AG09319 (cell line): Measurements from ENCODE around the gene REM1.
A peak's percentile ranks its signal among the peaks of the same experiment; 100 is the strongest.

Experiments
- DNase-seq: peaks from one replicate; pipeline ENCODE4 v3.0.0-alpha.2; 2010; ENCODE audit warnings: low read depth; ENCODE audit errors: extremely low read depth
- TF ChIP-seq, protein P1 (sequence below): IDR thresholded peaks from 2 replicates; pipeline ENCODE4 v1.5.1; 2011; ENCODE audit warnings: low read depth, mild to moderate bottlenecking, inconsistent platforms, low read length, moderate library complexity

REM1 gene

DNA sequence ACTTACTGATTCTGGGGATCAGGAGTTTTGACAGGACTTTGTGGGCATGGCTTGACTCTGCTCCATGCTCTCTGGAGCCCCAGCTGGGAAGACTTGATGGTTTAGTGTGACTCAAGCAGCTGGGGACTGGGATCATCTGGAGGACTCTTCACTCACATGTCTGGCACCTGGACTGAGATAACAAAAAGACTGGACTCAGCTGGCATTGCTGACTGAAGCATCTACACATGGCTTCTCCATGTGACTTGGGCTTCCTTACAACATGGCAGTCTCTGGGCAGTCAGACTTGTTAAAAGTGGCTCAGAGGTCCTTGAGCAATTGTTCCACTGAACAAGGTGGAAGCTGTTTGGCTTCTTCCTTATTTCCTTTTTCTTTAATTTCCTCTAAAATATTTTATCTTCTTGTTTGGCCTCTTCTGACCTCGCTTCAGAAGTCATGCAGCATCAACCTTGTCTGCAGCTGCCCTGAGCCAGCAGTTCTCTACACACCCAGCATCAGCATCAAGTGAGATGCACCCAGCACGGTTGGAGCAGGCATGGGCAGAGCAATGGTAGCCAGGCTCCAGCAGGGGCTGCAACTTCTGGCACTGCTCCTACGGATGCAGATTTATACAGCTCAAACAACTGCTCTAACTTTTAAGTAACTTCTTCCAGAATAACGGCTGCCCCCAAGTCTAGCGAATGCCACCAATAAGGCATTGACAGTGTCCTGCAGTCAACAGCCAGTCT, 33.6 kb downstream of the REM1 start:
- DNase-seq, result no peak
- TF ChIP-seq, protein P1, sequence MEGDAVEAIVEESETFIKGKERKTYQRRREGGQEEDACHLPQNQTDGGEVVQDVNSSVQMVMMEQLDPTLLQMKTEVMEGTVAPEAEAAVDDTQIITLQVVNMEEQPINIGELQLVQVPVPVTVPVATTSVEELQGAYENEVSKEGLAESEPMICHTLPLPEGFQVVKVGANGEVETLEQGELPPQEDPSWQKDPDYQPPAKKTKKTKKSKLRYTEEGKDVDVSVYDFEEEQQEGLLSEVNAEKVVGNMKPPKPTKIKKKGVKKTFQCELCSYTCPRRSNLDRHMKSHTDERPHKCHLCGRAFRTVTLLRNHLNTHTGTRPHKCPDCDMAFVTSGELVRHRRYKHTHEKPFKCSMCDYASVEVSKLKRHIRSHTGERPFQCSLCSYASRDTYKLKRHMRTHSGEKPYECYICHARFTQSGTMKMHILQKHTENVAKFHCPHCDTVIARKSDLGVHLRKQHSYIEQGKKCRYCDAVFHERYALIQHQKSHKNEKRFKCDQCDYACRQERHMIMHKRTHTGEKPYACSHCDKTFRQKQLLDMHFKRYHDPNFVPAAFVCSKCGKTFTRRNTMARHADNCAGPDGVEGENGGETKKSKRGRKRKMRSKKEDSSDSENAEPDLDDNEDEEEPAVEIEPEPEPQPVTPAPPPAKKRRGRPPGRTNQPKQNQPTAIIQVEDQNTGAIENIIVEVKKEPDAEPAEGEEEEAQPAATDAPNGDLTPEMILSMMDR, result no peak

DNA sequence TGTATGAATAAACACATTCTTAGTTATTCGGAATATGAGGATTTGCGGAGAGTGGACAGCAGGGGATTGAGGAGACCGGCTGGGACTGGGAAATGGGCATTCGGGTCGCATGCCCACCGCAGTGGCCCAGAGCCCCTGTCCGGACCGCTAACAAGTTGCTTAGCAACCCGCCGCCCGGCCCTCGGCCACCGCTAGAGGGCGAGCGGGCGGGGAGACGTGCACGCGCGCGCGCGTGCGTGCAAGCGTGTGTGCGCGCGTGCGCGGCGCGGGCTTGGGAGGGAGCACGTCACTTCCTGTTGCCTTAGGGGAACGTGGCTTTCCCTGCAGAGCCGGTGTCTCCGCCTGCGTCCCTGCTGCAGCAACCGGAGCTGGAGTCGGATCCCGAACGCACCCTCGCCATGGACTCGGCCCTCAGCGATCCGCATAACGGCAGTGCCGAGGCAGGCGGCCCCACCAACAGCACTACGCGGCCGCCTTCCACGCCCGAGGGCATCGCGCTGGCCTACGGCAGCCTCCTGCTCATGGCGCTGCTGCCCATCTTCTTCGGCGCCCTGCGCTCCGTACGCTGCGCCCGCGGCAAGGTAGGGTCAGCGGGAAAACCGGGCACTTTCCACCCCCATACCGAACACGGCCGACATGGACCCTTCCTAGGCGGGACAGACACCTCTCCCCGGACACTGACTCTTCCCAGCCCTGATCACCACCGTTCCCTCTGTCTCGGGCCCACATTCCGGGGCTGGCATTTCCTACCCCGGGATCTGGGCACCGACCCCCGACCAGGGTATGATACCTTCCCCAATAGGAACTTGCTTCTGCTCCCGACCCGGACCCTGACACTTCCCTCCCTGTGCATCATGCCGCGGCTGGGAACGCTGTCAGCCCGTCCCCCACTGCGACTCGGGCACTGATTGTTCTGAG, 39.3 kb downstream of the REM1 start, which contains the start of gene HM13:
HM13 (plus strand) TSS at position 289 of the 918 bp plus-strand sequence; CDS start at position 399, 110 bp downstream.
- peak; percentile 87 for DNase-seq
- TF ChIP-seq, protein P1, result peak; percentile 54

DNA sequence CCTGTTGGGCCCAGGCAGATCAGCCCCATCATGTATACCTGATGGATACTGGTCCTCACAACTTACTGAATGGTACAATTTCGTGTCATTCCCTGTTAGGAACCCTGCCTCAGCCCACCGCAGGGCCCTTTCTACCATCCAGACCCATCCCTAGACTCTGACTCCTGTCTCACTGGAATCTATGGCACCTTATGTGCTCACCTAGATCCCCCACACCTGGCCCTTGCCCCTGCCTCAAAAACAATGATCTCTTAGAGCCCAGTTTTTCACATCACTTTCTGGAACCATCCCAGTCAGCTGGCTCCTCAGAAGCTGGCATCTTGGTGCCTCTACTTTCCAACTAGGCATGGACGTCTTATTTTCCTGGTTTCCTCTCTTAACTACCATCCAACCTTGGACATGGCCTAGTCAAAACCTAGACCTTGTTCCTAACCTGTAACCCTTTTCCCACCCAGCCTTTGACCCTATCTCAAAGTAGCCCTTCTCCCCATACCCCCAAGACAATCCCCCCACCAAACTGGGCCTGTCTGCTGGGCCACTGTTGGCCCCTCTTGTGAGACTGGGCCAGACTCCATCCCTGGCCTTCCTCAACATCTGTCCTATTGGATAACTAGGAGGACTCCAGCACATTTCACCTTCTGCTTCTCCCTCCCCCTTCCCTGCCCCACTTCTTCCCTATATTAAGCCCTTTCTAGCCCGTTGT, 40.1 kb downstream of the REM1 start:
- TF ChIP-seq, protein P1, result no peak

DNA sequence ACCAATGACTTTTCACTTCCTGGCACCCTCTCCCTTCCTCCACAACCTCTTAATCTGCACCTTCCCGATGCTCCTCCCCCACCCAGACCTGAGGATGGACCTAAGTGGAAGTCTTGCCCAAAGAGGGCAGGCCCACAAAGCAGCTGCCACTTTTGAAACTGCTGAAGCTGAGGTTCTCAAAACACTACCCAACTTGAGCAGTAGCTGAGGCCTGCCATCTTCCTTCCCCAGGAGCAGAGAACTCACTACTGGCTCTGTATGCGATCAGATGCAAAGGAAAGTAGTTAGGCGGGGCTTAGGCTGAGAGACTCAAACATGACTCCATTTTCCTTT, 40.7 kb downstream of the REM1 start:
- TF ChIP-seq, protein P1, result no peak

More for the DNA sequence above, 40.1 kb downstream of the REM1 start:
- DNase-seq, result no peak

DNA sequence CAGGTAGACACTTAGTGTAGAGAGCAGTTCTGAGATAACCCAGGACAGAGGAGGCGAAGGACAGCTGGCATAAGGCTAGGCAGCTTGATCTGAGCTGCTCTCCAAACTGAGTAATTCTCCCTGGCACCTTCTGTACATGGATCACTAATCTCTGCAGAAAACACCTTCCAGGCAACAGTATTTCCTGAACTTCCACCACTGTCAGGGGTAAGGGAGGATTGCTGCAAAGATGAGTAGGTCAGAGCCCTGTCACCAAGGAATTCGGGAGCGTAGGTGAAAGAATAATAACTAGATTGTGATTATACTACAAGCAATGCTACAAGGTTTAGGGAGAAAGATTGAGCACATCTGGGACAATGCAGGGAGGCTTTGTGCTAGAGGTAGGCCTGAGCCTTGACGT, 41.1 kb downstream of the REM1 start:
- TF ChIP-seq, protein P1, result no peak
- DNase-seq, result no peak

More for the DNA sequence above, 40.7 kb downstream of the REM1 start:
- no peak for DNase-seq

DNA sequence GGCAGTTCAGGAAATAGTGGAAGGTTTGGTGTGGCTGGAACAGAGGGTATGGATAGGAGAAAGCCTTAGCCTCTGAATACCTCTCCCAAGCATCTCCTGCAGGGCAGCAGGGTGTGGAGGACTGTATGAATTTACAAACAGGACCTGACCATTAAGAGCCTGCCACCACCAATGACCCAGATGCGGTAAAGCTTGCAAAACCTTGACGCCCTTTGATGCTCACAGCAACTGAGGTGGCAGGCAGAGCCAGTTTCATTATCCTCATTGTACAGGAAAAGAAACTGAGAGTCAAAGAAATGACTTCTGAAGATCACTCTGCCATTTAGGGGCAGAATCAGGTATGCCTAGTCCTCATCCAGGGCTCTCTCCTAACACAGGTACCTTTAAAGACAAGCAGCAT, 41.6 kb downstream of the REM1 start:
- TF ChIP-seq, protein P1, result no peak

More for the DNA sequence above, 41.6 kb downstream of the REM1 start:
- no peak for DNase-seq
